Neural progenitor cell (in vitro differentiated cells): Measurements from ENCODE around the gene NCBP3. TPM values are rescaled to one million over a fixed set of nuclear protein-coding genes. Genes with fewer than 3 reads are reported as not detected.
A peak's percentile ranks its signal among the peaks of the same experiment; 100 is the strongest.

ENCODE experiments used
- DNase-seq: peaks from one replicate; pipeline ENCODE4 v3.0.0-alpha.2; 2016; ENCODE audit warnings: low spot score
- H2AFZ ChIP-seq: fragments of 200-600 bp; sonication (generic); replicated peaks from 2 replicates; pipeline ENCODE4 v1.6.1; 2016; ENCODE audit warnings: antibody characterized with exemption
- H3F3A ChIP-seq: fragments of 200-600 bp; sonication (generic); 2 replicates; pipeline ENCODE4 v1.6.1; 2016; ENCODE audit warnings: antibody characterized with exemption, low read depth
- H3K27ac ChIP-seq: fragments of 200-600 bp; sonication (generic); 2 replicates; pipeline ENCODE4 v1.5.1; 2016; ENCODE audit warnings: mild to moderate bottlenecking
- H3K27me3 ChIP-seq: fragments of 200-600 bp; sonication (generic); 2 replicates; pipeline ENCODE4 v1.6.1; 2016; ENCODE audit warnings: mild to moderate bottlenecking, moderate library complexity
- H3K36me3 ChIP-seq: fragments of 200-600 bp; sonication (generic); 2 replicates; pipeline ENCODE4 v1.5.1; 2016
- H3K4me1 ChIP-seq: fragments of 200-600 bp; sonication (generic); 2 replicates; pipeline ENCODE4 v1.6.1; 2016; ENCODE audit warnings: mixed run types
- H3K4me2 ChIP-seq: fragments of 200-600 bp; sonication (generic); 2 replicates; pipeline ENCODE4 v1.6.1; 2016
- H3K4me3 ChIP-seq: fragments of 200-600 bp; sonication (generic); 2 replicates; pipeline ENCODE4 v1.5.1; 2016
- H3K79me2 ChIP-seq: fragments of 200-600 bp; sonication (generic); 2 replicates; pipeline ENCODE4 v1.6.1; 2016; ENCODE audit warnings: low read depth
- H3K9ac ChIP-seq: fragments of 200-600 bp; sonication (generic); 2 replicates; pipeline ENCODE4 v1.6.1; 2016
- H3K9me3 ChIP-seq: fragments of 200-600 bp; sonication (generic); 2 replicates; pipeline ENCODE4 v1.5.1; 2016; ENCODE audit warnings: low read depth
- H4K20me1 ChIP-seq: fragments of 200-600 bp; sonication (generic); 2 replicates; pipeline ENCODE4 v1.6.1; 2016; ENCODE audit warnings: low read depth
- H3K27ac Mint-ChIP-seq: 3 replicates; pipeline ENCODE4 v1.8.0; 2021; ENCODE audit warnings: mixed read lengths
- H3K27me3 Mint-ChIP-seq: 2 replicates; pipeline ENCODE4 v1.8.0; 2022; ENCODE audit warnings: low read depth, mild to moderate bottlenecking, inconsistent platforms, moderate library complexity, mixed read lengths; ENCODE audit not compliant: insufficient read depth
- H3K36me3 Mint-ChIP-seq: 3 replicates; pipeline ENCODE4 v1.8.0; 2021; ENCODE audit warnings: mixed read lengths
- H3K4me1 Mint-ChIP-seq: 3 replicates; pipeline ENCODE4 v1.8.0; 2021; ENCODE audit warnings: mixed read lengths
- H3K4me3 Mint-ChIP-seq: 3 replicates; pipeline ENCODE4 v1.8.0; 2021; ENCODE audit warnings: mild to moderate bottlenecking, moderate library complexity, mixed read lengths
- H3K9me3 Mint-ChIP-seq: 3 replicates; pipeline ENCODE4 v1.8.0; 2020; ENCODE audit warnings: mixed read lengths
- EZH2 ChIP-seq: fragments of 200-600 bp; sonication (generic); IDR thresholded peaks from 2 replicates; pipeline ENCODE4 v1.6.1; 2017; ENCODE audit warnings: antibody characterized with exemption, mild to moderate bottlenecking, moderate library complexity
- EZH2phosphoT487 ChIP-seq: fragments of 200-600 bp; sonication (generic); IDR thresholded peaks from 2 replicates; pipeline ENCODE4 v1.6.1; 2017; ENCODE audit warnings: antibody characterized with exemption
- total RNA-seq: library from RNA; depleted of rRNA; stranded (reverse); fragments of >200 nt; gene quantifications from 2 replicates; pipeline ENCODE4 v1.2.3, GENCODE V29; 2015; ENCODE audit warnings: low replicate concordance
- TF ChIP-seq, protein P1 (sequence below): fragments of 200-600 bp; sonication (generic); IDR thresholded peaks from 2 replicates; pipeline ENCODE4 v1.5.1; 2017; ENCODE audit warnings: antibody characterized with exemption, mild to moderate bottlenecking

The NCBP3 gene
- total RNA-seq, 1 donor from 2014 or later, result 55.7 TPM

- no peak for DNase-seq
- Histone ChIP-seq H3F3A (no peaks in the 10 kb centered on the region), H3K9me3 (no peaks in the 10 kb centered on the region), H3K36me3 (no peaks in the 10 kb centered on the region), H3K4me2 (no peak within 1 kb of the TSS), H3K4me3 (no peak within 1 kb of the TSS), H3K4me1 (no peaks in the 10 kb centered on the region), H3K79me2 (no peaks in the 10 kb centered on the region), H2AFZ (no peak within 1 kb of the TSS), H3K9ac (no peak within 1 kb of the TSS), H3K27ac (no peak within 1 kb of the TSS), H4K20me1 (peaks cover 4% of the 10 kb centered on the region), H3K27me3 (no peaks in the 10 kb centered on the region)
- Mint-ChIP-seq H3K4me3 (no peak within 1 kb of the TSS), H3K27me3 (peaks cover 2% of the 10 kb centered on the region), H3K27ac (peak within 1 kb of the TSS; percentile 85), H3K36me3 (no peaks in the 10 kb centered on the region), H3K4me1 (peaks cover 5% of the 10 kb centered on the region), H3K9me3 (no peaks in the 10 kb centered on the region)
- TF ChIP-seq, protein P1, sequence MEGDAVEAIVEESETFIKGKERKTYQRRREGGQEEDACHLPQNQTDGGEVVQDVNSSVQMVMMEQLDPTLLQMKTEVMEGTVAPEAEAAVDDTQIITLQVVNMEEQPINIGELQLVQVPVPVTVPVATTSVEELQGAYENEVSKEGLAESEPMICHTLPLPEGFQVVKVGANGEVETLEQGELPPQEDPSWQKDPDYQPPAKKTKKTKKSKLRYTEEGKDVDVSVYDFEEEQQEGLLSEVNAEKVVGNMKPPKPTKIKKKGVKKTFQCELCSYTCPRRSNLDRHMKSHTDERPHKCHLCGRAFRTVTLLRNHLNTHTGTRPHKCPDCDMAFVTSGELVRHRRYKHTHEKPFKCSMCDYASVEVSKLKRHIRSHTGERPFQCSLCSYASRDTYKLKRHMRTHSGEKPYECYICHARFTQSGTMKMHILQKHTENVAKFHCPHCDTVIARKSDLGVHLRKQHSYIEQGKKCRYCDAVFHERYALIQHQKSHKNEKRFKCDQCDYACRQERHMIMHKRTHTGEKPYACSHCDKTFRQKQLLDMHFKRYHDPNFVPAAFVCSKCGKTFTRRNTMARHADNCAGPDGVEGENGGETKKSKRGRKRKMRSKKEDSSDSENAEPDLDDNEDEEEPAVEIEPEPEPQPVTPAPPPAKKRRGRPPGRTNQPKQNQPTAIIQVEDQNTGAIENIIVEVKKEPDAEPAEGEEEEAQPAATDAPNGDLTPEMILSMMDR, result no peak
- TF ChIP-seq EZH2phosphoT487, result no peak
- TF ChIP-seq EZH2, result no peak
These were observed 45.4 kb downstream of the NCBP3 start, which contains the start of gene ITGAE for GRCh38 chr17:3800362-3801271. Gene ITGAE, minus strand, starts transcription at chr17:3801188. Its CDS starts 44 bp downstream, at chr17:3801144.

GRCh38 chr17:3799181-3799945, 46.7 kb downstream of the NCBP3 start:
- Mint-ChIP-seq H3K27me3 (peaks cover 4% of the 10 kb centered on the region), H3K27ac (peak overlapping the region; percentile 72), H3K4me1 (peaks cover 16% of the 10 kb centered on the region), H3K36me3 (no peaks in the 10 kb centered on the region), H3K4me3 (no peak overlapping the region), H3K9me3 (no peaks in the 10 kb centered on the region)
- Histone ChIP-seq H4K20me1 (peaks cover 4% of the 10 kb centered on the region), H3K79me2 (no peaks in the 10 kb centered on the region), H3K9me3 (no peaks in the 10 kb centered on the region), H3K4me1 (no peaks in the 10 kb centered on the region), H3K9ac (no peak overlapping the region), H3K27ac (no peak overlapping the region), H3K4me2 (no peak overlapping the region), H3K4me3 (no peak overlapping the region), H2AFZ (no peak overlapping the region), H3K36me3 (no peaks in the 10 kb centered on the region), H3F3A (peaks cover 8% of the 10 kb centered on the region), H3K27me3 (no peaks in the 10 kb centered on the region)
- DNase-seq, result peak; percentile 43
- TF ChIP-seq EZH2, result no peak
- TF ChIP-seq, protein P1, result peak; percentile 16

- Mint-ChIP-seq H3K4me1 (peaks cover 18% of the 10 kb centered on the region), H3K4me3 (no peak overlapping the region), H3K36me3 (no peaks in the 10 kb centered on the region), H3K27me3 (peaks cover 4% of the 10 kb centered on the region), H3K9me3 (no peaks in the 10 kb centered on the region), H3K27ac (no peak overlapping the region)
- no peak overlapping the region for H3K4me2 ChIP-seq
- no peaks in the 10 kb centered on the region for H3K79me2 ChIP-seq
- no peaks in the 10 kb centered on the region for H3K36me3 ChIP-seq
- no peak for TF ChIP-seq EZH2phosphoT487
- TF ChIP-seq, protein P1, result no peak
- TF ChIP-seq EZH2, result no peak
- peaks cover 4% of the 10 kb centered on the region for H4K20me1 ChIP-seq
- H3K9me3 ChIP-seq, result no peaks in the 10 kb centered on the region
- no peak for DNase-seq
- no peak overlapping the region for H3K9ac ChIP-seq
- no peak overlapping the region for H3K4me3 ChIP-seq
- H2AFZ ChIP-seq, result no peak overlapping the region
- H3K27me3 ChIP-seq, result no peaks in the 10 kb centered on the region
- no peaks in the 10 kb centered on the region for H3K4me1 ChIP-seq
- H3F3A ChIP-seq, result peaks cover 8% of the 10 kb centered on the region
- H3K27ac ChIP-seq, result no peak overlapping the region
These were observed 47.5 kb downstream of the NCBP3 start for GRCh38 chr17:3798273-3799180.
